GM21515 (cell line): Measurements from ENCODE around the gene ATP4B.

Experiments
- ATAC-seq: cut with Tn5 transposase; IDR thresholded peaks from one replicate; pipeline ENCODE4 v1.9.1; 2021; ENCODE audit not compliant: unreplicated experiment

The ATP4B gene

DNA sequence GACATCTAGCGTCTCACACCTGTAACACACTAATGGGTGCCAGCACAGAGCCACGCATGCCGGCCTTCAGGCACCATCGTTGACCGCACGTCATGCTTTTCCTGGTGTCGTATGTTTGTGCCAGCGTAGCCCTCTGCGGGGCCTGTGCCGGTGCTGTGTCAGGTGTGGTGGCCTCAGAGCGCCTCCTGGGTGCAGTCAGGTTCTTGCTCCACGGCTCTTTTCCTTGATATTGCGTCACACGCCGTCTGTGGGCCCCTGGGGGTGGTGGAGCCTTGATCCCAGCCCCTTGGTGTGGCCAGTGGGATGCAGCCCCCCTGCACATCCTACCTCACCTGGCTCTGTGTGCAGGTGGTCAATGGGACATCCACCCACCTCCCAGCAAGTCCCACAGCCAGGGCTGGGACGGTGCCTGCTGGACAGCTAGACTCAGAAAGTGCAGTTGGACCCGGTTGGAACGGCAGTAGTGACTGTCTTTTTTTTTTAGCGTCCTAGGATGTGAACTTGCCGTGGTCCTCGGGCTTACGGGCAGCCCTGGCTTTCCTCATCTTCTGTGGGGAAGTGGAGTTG, 48.9 kb downstream of the ATP4B start:
- no peak for ATAC-seq

GRCh38 chr13:113607889-113608635, 49.9 kb downstream of the ATP4B start:
- ATAC-seq, result no peak

GRCh38 chr13:113607056-113607888, 50.7 kb downstream of the ATP4B start:
- no peak for ATAC-seq

- no peak for ATAC-seq
Observed at GRCh38 chr13:113605866-113606438, 52.0 kb downstream of the ATP4B start.

- ATAC-seq, result no peak
Observed at GRCh38 chr13:113605461-113605860, 52.5 kb downstream of the ATP4B start.

GRCh38 chr13:113604186-113604585, 53.8 kb downstream of the ATP4B start:
- no peak for ATAC-seq

- no peak for ATAC-seq
Observed at GRCh38 chr13:113603116-113603710, 54.8 kb downstream of the ATP4B start.

DNA sequence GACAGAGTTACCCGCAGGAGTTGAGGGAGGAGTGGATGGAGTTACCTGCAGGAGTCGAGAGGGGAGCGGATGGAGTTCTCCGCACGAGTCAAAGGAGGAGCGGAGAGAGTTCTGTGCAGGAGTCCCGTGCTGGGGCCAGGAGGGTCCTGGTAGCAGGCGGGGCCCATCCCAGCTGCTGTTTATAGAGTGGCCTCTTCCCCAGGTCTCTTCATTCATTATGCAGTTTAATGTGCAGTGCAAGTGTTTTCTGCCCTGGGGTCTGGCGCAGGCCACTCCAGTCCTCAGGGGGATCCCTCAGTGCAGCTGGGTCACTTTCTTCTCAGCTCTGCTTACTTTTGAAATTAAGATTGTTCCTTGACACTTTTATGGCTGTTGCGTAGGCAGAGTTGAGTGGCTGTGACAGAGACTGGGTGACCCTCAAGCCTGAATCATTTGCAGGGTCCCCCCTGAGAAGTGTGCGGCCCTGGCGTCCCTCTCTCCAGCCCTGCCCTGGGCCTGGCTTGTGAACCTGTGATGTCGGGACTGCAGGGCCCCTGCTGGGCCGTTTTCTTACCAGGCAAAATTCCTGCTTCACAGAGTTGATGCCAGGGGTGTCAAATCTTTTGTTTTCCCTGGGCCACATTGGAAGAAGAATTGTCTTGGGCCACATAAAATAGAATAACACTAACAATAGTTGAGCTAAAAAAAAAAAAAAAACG, 55.6 kb downstream of the ATP4B start:
- no peak for ATAC-seq

- ATAC-seq, result no peak
Observed at GRCh38 chr13:113601166-113602070, 56.6 kb downstream of the ATP4B start.

- no peak for ATAC-seq
Observed at GRCh38 chr13:113599391-113599790, 58.6 kb downstream of the ATP4B start.
